H9 (cell line): ENCODE measurements around the gene LYPD1. TPM values are rescaled to one million over a fixed set of nuclear protein-coding genes. Genes with fewer than 3 reads are reported as not detected.

Experiments used
- DNase-seq: peaks from one replicate; pipeline ENCODE4 v3.0.0-alpha.2; 2017
- H2AFZ ChIP-seq: one replicate; pipeline ENCODE4 v1.6.1; 2013; ENCODE audit warnings: mild to moderate bottlenecking, low read length, control low read depth, moderate library complexity
- H2AK5ac ChIP-seq: 2 replicates; pipeline ENCODE4 v1.6.1; 2013; ENCODE audit warnings: low read length, control low read depth, mixed read lengths; ENCODE audit not compliant: insufficient read length
- H2BK120ac ChIP-seq: one replicate; pipeline ENCODE4 v1.6.1; 2013; ENCODE audit warnings: low read depth, mild to moderate bottlenecking, low read length, control low read depth, inconsistent platforms; ENCODE audit not compliant: poor library complexity, severe bottlenecking
- H2BK12ac ChIP-seq: 2 replicates; pipeline ENCODE4 v1.6.1; 2013; ENCODE audit warnings: low read length, control low read depth, mixed read lengths, low read depth; ENCODE audit not compliant: insufficient read length
- H2BK15ac ChIP-seq: 2 replicates; pipeline ENCODE4 v1.6.1; 2013; ENCODE audit warnings: low read depth, low read length, control low read depth
- H2BK20ac ChIP-seq: one replicate; pipeline ENCODE4 v1.6.1; 2013; ENCODE audit warnings: low read depth, mild to moderate bottlenecking, low read length, control low read depth, inconsistent platforms; ENCODE audit not compliant: poor library complexity, severe bottlenecking
- H2BK5ac ChIP-seq: 2 replicates; pipeline ENCODE4 v1.6.1; 2013; ENCODE audit warnings: low read length, control low read depth, mixed read lengths; ENCODE audit not compliant: insufficient read length
- H3K14ac ChIP-seq: 2 replicates; pipeline ENCODE4 v1.6.1; 2013; ENCODE audit warnings: low read length, control low read depth; ENCODE audit not compliant: insufficient read depth
- H3K18ac ChIP-seq: 2 replicates; pipeline ENCODE4 v1.6.1; 2013; ENCODE audit warnings: low read depth, mild to moderate bottlenecking, mixed read lengths, low read length, control low read depth; ENCODE audit not compliant: insufficient read length
- H3K23ac ChIP-seq: 2 replicates; pipeline ENCODE4 v1.6.1; 2013; ENCODE audit warnings: low read length, control low read depth, mixed read lengths, low read depth; ENCODE audit not compliant: insufficient read length
- H3K23me2 ChIP-seq: 2 replicates; pipeline ENCODE4 v1.6.1; 2013; ENCODE audit warnings: low read depth, mild to moderate bottlenecking, mixed read lengths, low read length, control low read depth; ENCODE audit not compliant: insufficient read length, poor library complexity, severe bottlenecking
- H3K27ac ChIP-seq: 2 replicates; pipeline ENCODE4 v1.5.1; 2013; ENCODE audit warnings: low read length, control low read depth, mixed read lengths, low read depth; ENCODE audit not compliant: insufficient read length
- H3K27me3 ChIP-seq: 2 replicates; pipeline ENCODE4 v1.6.1; 2013; ENCODE audit warnings: low read length, control low read depth, inconsistent platforms; ENCODE audit not compliant: insufficient read depth
- H3K4ac ChIP-seq: 2 replicates; pipeline ENCODE4 v1.6.1; 2013; ENCODE audit warnings: low read depth, mild to moderate bottlenecking, control low read depth, inconsistent platforms, low read length, moderate library complexity
- H3K4me1 ChIP-seq: 2 replicates; pipeline ENCODE4 v1.6.1; 2013; ENCODE audit warnings: low read length, control low read depth, inconsistent platforms; ENCODE audit not compliant: insufficient read depth
- H3K4me2 ChIP-seq: 2 replicates; pipeline ENCODE4 v1.6.1; 2013; ENCODE audit warnings: low read length, control low read depth, mixed read lengths; ENCODE audit not compliant: insufficient read length, insufficient read depth
- H3K56ac ChIP-seq: 2 replicates; pipeline ENCODE4 v1.6.1; 2013; ENCODE audit warnings: low read depth, mild to moderate bottlenecking, mixed read lengths, low read length, control low read depth; ENCODE audit not compliant: insufficient read length
- H3K79me1 ChIP-seq: 2 replicates; pipeline ENCODE4 v1.6.1; 2013; ENCODE audit warnings: low read depth, mild to moderate bottlenecking, moderate library complexity, low read length, control low read depth, inconsistent platforms; ENCODE audit not compliant: insufficient read depth, poor library complexity, severe bottlenecking
- H3K79me2 ChIP-seq: 2 replicates; pipeline ENCODE4 v1.6.1; 2013; ENCODE audit warnings: low read length, control low read depth, inconsistent platforms; ENCODE audit not compliant: insufficient read depth
- H3K9ac ChIP-seq: 2 replicates; pipeline ENCODE4 v1.6.1; 2013; ENCODE audit warnings: low read length, control low read depth, mixed read lengths; ENCODE audit not compliant: insufficient read length; ENCODE audit errors: extremely low read depth
- H3K9me3 ChIP-seq: one replicate; pipeline ENCODE4 v1.6.1; 2013; ENCODE audit warnings: low read depth, low read length, inconsistent platforms; ENCODE audit not compliant: control insufficient read depth
- H3T11ph ChIP-seq: one replicate; pipeline ENCODE4 v1.6.1; 2013; ENCODE audit warnings: mild to moderate bottlenecking, low read length, control low read depth, inconsistent platforms
- H4K20me1 ChIP-seq: one replicate; pipeline ENCODE4 v1.6.1; 2013; ENCODE audit not compliant: control insufficient read depth, insufficient read length, insufficient read depth
- H4K5ac ChIP-seq: 2 replicates; pipeline ENCODE4 v1.6.1; 2013; ENCODE audit warnings: low read depth, mild to moderate bottlenecking, mixed read lengths, low read length, control low read depth; ENCODE audit not compliant: insufficient read length
- H4K8ac ChIP-seq: replicated peaks from 2 replicates; pipeline ENCODE4 v1.6.1; 2013; ENCODE audit warnings: low read length, control low read depth, mixed read lengths, low read depth; ENCODE audit not compliant: insufficient read length
- H4K91ac ChIP-seq: 2 replicates; pipeline ENCODE4 v1.6.1; 2013; ENCODE audit warnings: low read depth, mild to moderate bottlenecking, moderate library complexity, mixed read lengths, low read length, control low read depth; ENCODE audit not compliant: insufficient read length
- H3K27ac Mint-ChIP-seq, 3 experiments: 2 replicates in 2 of 3; 3 replicates in 1 of 3; pipeline ENCODE4 v1.8.0; 2020 to 2021; ENCODE audit warnings: mixed read lengths in 3 of 3, mild to moderate bottlenecking in 1 of 3, moderate library complexity in 1 of 3
- H3K27me3 Mint-ChIP-seq: 2 replicates; pipeline ENCODE4 v1.8.0; 2021; ENCODE audit warnings: low read depth, mild to moderate bottlenecking, moderate library complexity, mixed read lengths
- H3K36me3 Mint-ChIP-seq, 3 experiments: 2 replicates in 2 of 3; 3 replicates in 1 of 3; pipeline ENCODE4 v1.8.0; 2020 to 2021; ENCODE audit warnings: low read depth in 3 of 3, mixed read lengths in 3 of 3; ENCODE audit not compliant: insufficient read depth in 1 of 3
- H3K4me1 Mint-ChIP-seq, 2 experiments: 2 replicates each; pipeline ENCODE4 v1.8.0; 2020; ENCODE audit warnings: mixed read lengths in 2 of 2
- H3K4me3 Mint-ChIP-seq, 2 experiments: 2 replicates in 1 of 2; 3 replicates in 1 of 2; pipeline ENCODE4 v1.8.0; 2020 to 2021; ENCODE audit warnings: mild to moderate bottlenecking in 2 of 2, mixed read lengths in 2 of 2, moderate library complexity in 1 of 2
- H3K9me3 Mint-ChIP-seq, 2 experiments: 2 replicates in 1 of 2; 3 replicates in 1 of 2; pipeline ENCODE4 v1.8.0; 2020; ENCODE audit warnings: mild to moderate bottlenecking in 2 of 2, mixed read lengths in 2 of 2, moderate library complexity in 1 of 2
- CTCF ChIP-seq: fragments of 200-600 bp; sonication (generic); conservative IDR thresholded peaks from 3 replicates; pipeline ENCODE4 v1.8.0; 2021; ENCODE audit warnings: antibody characterized with exemption, mild to moderate bottlenecking
- WGBS: extraction: QIAGEN DNeasy Blood & Tissue Kit; methylation state at CpG from one replicate; pipeline ENCODE4 v1.1.7; 2013; ENCODE audit warnings: missing lambda C conversion rate, low lambda C conversion rate, mixed read lengths; ENCODE audit not compliant: insufficient read length; ENCODE audit errors: extremely low coverage; 5-methylcytosine and 5-hydroxymethylcytosine counted together
- total RNA-seq: library from RNA; stranded (reverse); gene quantifications from 2 replicates; pipeline ENCODE4 v1.2.1, GENCODE V29; 2021

LYPD1 gene
- total RNA-seq, 1 experiment from 2014 or later: 10.6 TPM

GRCh38 chr2:132719480-132719879 is 49.5 kb upstream of the LYPD1 start:
- H4K5ac ChIP-seq: no peak overlapping the region
- no peak overlapping the region for H2BK20ac ChIP-seq
- no peak overlapping the region for H4K8ac ChIP-seq
- no peak overlapping the region for H3K4ac ChIP-seq
- Mint-ChIP-seq H3K36me3 (no peaks in the 10 kb centered on the region; a peak in 1 of 7 replicates), H3K4me3 (no peak overlapping the region; a peak in 1 of 5 replicates), H3K9me3 (peaks cover 0 to 4% of the 10 kb centered on the region in 2 experiments; a peak in 2 of 5 replicates), H3K27ac (peak overlapping the region in 2 of 3 experiments; percentile 11 to 24; a peak in 1 of 7 replicates), H3K27me3 (no peaks in the 10 kb centered on the region), H3K4me1 (no peaks in the 10 kb centered on the region)
- H4K20me1 ChIP-seq: no peaks in the 10 kb centered on the region
- no peak overlapping the region for H2BK120ac ChIP-seq
- no peaks in the 10 kb centered on the region for H3K27me3 ChIP-seq
- no peak for TF ChIP-seq CTCF
- no peak overlapping the region for H2BK15ac ChIP-seq
- H3K9me3 ChIP-seq: no peaks in the 10 kb centered on the region
- H3T11ph ChIP-seq: no peak overlapping the region
- no peak overlapping the region for H2AK5ac ChIP-seq
- H2BK12ac ChIP-seq: no peak overlapping the region
- no peak overlapping the region for H3K14ac ChIP-seq
- no peak overlapping the region for H3K4me2 ChIP-seq
- H3K18ac ChIP-seq: no peak overlapping the region
- H3K27ac ChIP-seq: no peak overlapping the region
- H3K9ac ChIP-seq: no peak overlapping the region
- H3K56ac ChIP-seq: no peak overlapping the region
- no peak overlapping the region for H3K23ac ChIP-seq
- H3K23me2 ChIP-seq: no peaks in the 10 kb centered on the region
- H2AFZ ChIP-seq: no peak overlapping the region
- H4K91ac ChIP-seq: no peak overlapping the region
- no peak for DNase-seq
- H3K4me1 ChIP-seq: no peaks in the 10 kb centered on the region
- whole genome bisulfite sequencing: no CpG with 5 or more reads among the region's 9 CpGs
- no peaks in the 10 kb centered on the region for H3K79me2 ChIP-seq
- H3K79me1 ChIP-seq: no peaks in the 10 kb centered on the region
- no peak overlapping the region for H2BK5ac ChIP-seq
